Measurements from ENCODE around the gene EMD.

- TF ChIP-seq CTCF (IDR thresholded peaks at IDR 0.05; ENCODE audit: low read depth, low read length, poor library complexity, severe bottlenecking) (no peak), EZH2phosphoT487 (IDR thresholded peaks at IDR 0.05; ENCODE audit: borderline replicate concordance, low read length) (no peak)
These were observed 46.5 kb upstream of the EMD start for GRCh38 chrX:154332561-154332960.
